Measurements from ENCODE around the gene EP400.

DNA sequence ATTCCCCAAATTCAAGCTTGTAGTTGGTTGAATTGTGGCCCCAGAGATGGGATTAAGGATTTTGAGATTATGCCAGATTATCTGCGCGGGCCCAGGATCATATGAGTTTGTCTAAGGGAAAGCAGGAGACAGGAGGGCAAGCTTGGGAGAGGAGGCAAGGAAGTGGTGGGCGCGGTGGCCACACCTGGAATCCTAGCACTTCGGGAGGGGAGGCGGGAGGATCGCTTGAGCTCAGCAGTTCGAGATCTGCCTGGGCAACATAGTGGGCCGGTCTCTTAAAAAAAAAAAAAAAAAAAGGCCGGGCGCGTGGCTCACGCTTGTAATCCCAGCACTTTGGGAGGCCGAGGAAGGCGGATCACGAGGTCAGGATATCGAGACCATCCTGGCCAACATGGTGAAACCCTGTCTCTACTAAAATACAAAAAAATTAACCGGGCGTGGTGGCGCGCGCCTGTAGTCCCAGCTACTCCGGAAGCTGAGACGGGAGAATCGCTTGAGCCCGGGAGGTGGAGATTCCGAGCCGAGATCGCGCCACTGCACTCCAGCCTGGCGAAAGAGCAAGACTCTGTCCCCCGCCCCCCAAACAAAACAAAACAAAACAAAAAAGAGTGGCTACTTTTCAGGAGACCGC lies 21.5 kb upstream of the EP400 start:
- TF ChIP-seq, protein P1, sequence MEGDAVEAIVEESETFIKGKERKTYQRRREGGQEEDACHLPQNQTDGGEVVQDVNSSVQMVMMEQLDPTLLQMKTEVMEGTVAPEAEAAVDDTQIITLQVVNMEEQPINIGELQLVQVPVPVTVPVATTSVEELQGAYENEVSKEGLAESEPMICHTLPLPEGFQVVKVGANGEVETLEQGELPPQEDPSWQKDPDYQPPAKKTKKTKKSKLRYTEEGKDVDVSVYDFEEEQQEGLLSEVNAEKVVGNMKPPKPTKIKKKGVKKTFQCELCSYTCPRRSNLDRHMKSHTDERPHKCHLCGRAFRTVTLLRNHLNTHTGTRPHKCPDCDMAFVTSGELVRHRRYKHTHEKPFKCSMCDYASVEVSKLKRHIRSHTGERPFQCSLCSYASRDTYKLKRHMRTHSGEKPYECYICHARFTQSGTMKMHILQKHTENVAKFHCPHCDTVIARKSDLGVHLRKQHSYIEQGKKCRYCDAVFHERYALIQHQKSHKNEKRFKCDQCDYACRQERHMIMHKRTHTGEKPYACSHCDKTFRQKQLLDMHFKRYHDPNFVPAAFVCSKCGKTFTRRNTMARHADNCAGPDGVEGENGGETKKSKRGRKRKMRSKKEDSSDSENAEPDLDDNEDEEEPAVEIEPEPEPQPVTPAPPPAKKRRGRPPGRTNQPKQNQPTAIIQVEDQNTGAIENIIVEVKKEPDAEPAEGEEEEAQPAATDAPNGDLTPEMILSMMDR (optimal IDR thresholded peaks at IDR 0.05 in 1 of 3, IDR thresholded peaks at IDR 0.05 in 1 of 3, conservative IDR thresholded peaks at IDR 0.05 in 1 of 3; ENCODE audit: extremely low read depth in 1 of 3, insufficient read depth in 2 of 3, low read length in 3 of 3), result no peak
- TF ChIP-seq EZH2 (IDR thresholded peaks at IDR 0.05; ENCODE audit: low read length), result no peak
